Fibroblast of gingiva (primary cell): ENCODE measurements around the gene DDX25.
"Not testable (repeated sequence)": the region's sequence is repeated elsewhere in the genome, so short reads cannot be mapped to it uniquely, and the experiment has no call there.

Experiments
- DNase-seq: peaks from one replicate; pipeline ENCODE4 v3.0.0-alpha.2; 2011; ENCODE audit warnings: low read depth

Gene DDX25

GRCh38 chr11:125903711-125904659 is at the start of gene DDX25:
Gene DDX25, plus strand, starts transcription at chr11:125904508. Its CDS starts 10 bp downstream, at chr11:125904518.
- DNase-seq: no peak

DNA sequence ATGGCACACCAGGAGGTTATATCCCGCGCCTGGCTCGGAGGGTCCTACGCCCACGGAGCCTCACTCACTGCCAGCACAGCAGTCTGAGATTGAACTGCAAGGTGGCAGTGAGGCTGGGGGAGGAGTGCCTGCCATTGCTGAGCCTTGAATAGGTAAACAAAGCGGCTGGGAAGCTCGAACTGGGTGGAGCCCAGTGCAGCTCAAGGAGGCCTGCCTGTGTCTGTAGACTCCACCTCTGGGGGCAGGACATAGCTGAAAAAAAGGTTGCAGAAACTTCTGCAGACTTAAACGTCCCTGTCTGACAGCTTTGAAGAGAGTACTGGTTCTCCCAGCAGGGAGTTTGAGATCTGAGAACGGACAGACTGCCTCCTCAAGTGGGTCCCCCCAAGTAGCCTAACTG is 46.6 kb upstream of the DDX25 start:
- not testable (repeated sequence) for DNase-seq

DNA sequence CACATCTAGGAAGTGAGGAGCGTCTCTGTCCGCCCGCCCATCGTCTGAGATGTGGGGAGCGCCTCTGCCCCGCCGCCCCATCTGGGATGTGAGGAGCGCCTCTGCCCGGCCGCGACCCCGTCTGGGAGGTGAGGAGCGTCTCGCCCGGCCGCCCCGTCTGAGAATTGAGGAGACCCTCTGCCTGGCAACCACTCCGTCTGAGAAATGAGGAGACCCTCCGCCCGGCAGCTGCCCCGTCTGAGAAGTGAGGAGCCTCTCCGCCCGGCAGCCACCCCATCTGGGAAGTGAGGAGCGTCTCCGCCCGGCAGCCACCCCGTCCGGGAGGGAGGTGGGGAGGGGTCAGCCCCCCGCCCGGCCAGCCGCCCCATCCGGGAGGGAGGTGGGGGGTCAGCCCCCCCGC is 41.5 kb upstream of the DDX25 start:
- not testable (repeated sequence) for DNase-seq

GRCh38 chr11:125865354-125865753 is 39.0 kb upstream of the DDX25 start:
- DNase-seq: not testable (repeated sequence)

DNA sequence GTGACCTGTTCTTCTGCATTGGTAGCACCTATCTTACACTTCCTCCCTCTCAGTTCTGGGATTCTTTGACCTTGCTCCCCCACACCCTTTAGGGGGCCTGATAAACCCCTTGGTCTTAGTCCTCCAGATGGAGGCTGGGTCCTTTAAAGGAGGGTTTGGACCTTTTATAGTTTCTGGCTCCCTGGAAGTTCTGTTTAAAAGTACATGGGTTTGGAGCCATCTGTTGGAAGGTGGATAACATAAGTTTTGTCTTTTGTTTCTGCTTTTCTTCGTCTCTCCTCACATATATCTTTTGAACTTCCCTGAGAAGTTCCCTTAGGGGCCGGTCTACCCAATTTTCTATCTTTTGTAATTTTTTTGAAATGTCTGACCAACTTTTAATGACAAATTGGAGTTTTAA is 34.8 kb upstream of the DDX25 start:
- DNase-seq: no peak

DNA sequence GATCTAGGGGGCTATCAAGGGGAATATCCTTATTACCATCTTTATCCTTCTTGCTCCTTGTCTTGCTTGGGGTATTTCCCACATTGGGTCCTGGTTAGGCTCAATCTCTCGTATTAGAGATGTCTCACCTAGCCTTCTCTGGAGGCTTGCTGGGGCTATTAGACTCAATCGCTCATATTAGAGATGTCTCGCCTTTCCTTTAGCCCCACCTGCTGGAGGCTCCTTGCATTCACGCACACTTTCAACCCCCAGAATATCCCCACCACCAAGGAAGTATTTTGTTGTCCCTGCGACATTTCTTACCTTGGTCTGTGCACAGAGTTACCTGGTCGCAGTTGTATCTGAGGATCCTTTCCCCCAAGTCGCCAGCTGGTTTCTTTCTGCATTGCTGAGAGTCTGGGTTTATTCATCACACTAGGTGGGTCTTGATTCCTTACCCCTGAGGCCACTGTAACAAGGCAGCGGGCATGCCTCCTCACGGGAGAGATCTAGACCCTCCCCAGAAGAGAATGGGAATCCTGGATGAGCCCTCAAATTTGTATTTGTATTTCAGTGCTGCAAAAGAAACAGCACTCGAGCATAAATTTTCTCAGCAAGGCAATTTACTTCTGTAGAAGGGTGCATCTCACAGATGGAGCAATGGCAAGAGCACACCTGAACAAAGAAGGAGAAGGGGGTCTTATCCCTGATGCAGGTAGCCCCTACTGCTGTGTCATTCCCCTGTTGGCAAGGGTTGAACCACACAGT is 32.7 kb upstream of the DDX25 start:
- no peak for DNase-seq

- no peak for DNase-seq
Observed at GRCh38 chr11:125872138-125872491, 32.2 kb upstream of the DDX25 start.

DNA sequence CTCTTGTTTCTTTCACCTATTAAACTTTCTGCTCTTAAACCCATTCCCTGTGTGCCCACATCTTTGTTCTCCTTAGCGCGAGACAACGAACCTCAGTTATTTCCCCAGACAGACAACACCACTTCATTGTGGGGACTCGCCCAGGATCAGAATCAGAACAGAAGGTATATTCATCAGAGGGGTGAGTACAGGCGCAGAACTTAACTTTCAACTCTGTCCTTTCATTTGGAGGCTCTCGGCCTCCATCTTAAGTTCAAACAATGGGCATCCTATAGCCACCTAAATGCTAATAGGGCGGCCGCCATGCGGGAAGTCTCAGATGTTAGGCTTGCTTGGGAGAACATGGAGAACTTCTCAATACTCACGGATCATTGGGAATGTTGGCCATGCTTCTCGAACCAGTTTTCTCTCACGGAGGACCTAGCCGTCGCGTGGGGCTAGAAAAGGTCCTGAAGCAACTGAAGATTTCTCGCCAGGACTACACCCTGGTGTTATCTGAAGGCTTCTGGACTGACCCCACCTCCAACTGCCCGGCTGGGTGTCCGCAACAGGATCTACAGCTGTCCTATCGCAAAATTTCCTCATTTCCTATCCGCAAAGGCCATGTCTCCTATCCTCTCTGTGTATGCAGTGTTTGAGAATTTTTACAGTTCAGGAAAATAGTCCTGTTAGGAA is 30.3 kb upstream of the DDX25 start:
- no peak for DNase-seq

DNA sequence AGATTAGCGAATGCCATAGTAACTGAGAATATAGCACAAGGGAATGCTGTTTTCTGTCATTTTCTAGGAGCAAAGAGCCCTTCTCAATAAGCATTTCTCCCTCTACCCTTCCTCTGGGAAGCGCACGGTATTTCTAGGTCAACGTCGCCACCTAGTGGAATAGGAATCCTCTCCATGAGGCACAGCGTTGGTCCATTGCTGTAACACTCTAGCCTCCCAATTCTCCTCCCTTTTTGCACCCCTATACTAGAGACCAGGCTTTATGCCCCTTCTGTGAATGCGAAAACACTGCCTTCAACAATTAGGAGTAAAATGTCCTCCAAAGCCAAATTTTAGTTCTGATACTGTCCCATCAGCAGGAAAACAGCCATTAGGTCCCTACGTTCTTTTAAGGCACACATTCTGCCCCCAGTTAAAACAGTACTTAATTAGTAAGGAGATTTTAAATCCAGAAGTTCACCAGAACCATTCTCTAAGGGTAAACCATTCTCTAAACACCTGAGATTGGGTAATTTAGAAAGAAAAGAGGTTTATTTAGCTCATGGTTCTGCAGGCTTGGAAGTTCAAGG is 29.7 kb upstream of the DDX25 start:
- DNase-seq: peak; percentile 56

DNA sequence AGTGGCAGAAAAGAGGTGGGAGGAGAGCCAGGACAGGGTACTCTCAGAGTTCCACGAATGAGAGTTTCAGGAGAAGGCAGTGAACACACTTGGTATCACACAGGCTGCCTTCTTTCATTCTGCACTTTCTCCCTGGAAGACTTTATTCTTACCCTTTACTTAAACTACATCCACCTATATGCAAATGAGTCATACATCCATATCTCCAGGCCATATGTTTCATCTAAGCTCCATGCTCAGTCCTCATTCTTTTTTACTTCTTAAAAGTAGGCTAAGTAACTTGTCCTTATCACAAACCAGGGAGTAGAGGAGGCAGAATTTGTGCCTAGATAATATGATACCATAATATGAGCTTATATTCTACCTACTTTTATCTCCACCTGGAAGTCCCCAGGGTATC is 23.0 kb upstream of the DDX25 start:
- DNase-seq: no peak

- DNase-seq: no peak
Observed at GRCh38 chr11:125883375-125883774, 20.9 kb upstream of the DDX25 start.

- DNase-seq: peak; percentile 11
Observed at GRCh38 chr11:125886997-125887372, 17.3 kb upstream of the DDX25 start.

DNA sequence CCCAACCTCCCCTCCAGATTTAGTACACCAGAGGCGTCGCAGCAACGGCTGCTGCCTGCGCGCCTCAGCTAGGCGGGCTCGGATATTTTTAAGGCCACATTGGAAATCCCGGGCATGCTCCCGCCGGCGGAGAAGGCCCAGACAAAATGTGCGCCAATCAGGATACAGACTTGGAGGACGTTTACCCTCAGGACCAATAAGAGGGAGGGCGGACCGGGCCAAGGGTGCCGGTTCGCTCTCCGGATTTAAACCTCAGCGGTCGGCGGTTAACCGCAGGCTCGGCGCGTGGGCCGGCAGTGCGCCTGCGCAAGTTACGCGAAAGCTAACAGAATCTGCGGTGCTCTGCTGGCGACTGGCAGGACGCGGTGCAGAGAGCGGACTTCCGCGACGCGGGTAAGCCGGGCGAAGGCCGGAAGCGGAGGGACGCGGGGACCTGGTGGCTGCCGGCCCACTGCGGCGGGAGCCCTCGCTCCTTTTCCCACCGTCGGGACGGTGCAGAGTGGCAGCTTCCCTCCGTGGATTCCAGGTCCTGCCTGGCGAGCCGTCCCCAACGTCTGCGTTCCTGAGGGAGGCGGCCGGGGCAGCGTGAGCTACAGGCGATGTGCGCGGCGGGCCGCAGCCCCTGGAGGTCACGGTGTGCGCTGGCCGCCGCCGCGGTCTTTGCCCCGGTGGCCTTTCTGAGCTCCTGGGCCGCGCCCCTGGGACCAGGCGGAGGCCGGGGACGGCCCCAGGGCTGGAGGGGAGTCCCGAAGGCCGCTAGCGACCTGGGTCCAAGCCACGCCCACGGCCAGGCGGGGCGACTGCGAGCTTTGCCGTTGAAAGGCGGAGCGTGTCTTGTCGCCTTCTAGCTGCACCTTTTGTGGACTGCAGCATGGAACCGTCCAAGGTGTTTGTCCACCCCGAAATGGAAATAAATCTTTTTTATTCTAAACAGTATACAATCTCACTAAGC is 16.7 kb upstream of the DDX25 start, which contains the start of gene HYLS1:
Gene HYLS1 (plus strand): TSS at position 296 of the 952 bp plus-strand sequence. CDS start 11,701 bp downstream, outside the sequence.
- peak; percentile 97 for DNase-seq

- DNase-seq: no peak
Observed at GRCh38 chr11:125890447-125891100, 13.7 kb upstream of the DDX25 start.

- no peak for DNase-seq
Observed at GRCh38 chr11:125892071-125892470, 12.2 kb upstream of the DDX25 start.

DNA sequence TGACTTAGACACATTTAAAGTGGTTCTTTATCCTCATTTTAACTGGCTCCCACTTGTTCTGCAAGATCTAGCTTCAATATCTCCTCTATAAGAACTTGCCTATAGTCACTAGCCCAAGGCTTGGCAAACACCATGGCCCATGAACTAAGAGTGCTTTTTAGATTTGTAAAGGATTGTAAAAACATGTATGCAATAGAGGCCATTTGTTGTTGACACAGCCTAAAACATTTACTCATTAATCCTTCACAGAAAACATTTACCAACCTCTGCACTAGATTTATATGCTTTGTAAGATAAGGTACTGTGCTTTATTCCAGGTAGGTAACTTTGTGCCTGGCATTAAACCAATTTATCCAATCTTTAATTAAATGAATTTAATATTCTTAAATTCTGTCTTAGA is 11.3 kb upstream of the DDX25 start:
- no peak for DNase-seq

GRCh38 chr11:125901872-125902271 is 2.4 kb upstream of the DDX25 start:
- DNase-seq: no peak

DNA sequence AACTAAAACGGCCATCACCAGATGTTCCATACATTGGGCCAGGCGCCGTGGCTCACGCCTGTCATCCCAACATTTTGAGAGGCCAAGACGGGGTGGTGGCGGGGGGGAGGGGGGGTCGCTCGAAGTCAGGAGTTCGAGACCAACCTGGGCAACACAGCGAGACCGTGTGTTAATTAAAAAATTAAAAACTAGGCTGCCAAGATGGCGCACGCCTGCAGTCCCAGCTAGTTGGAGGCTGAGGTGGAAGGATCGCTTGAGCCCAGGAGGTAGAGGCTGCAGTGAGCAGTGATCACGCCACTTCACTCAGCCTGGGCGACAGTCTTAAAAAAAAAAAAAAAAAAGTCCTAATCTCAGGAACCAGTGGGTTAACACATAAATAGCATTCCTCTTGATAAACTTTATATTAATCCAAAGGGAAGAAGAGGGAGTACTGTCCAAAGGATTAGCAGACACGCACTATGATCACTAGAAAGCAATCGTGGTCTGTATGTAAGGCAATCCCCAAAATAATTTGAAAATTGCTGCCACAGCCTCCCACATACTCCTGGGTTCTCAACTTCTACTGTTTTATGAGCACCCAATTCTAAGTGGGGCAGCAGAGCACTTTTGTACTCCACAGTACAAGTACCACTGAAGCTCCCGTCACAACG is 1.9 kb upstream of the DDX25 start:
- DNase-seq: no peak

DNA sequence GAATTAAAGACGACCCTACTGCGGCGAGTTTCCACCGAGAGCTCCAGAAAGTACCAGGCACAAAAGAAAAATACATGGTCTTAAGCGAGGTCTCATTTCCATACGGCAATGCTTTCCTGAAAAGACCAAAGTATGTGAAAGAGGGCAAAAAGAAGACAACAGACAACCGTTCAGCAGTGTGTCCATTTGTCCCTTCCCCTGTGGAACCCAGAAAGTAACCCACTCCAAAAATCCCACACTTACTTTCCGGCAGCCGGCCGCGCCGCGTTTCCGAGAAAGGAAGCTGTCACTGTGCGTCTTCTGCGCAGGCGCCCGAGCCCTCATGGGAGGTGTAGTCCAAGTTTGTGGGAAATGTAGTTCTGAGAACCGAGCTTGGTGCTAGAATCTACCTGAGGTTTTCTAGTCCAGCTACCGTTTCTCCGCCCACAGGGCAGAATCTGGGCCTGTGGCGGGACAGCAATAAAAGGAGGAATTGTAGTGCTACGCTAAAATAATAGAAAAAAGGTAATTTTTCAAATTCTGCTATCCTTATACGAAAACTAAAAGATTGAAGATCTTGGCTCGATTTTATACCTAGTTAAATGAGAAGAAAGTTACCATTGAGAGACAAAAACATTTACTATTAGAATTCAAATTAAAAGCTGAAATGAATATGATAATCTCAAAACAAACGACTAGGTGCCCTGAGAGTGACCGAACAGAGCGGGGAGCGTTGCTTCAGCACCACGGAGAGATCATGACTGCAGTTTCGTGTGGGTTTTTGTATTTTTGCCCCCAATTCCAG is 1.2 kb upstream of the DDX25 start, which contains the start of gene PUS3:
Gene PUS3 (minus strand): TSS at position 280 of the 784 bp plus-strand sequence. CDS start 6,922 bp downstream, outside the sequence.
- peak; percentile 75 for DNase-seq
